GM21723 (cell line): Measurements from ENCODE around the gene CDH22.

Source experiments
- ATAC-seq: cut with Tn5 transposase; IDR thresholded peaks from one replicate; pipeline ENCODE4 v1.9.1; 2021; ENCODE audit warnings: mild to moderate bottlenecking, moderate library complexity; ENCODE audit not compliant: unreplicated experiment

The CDH22 gene

GRCh38 chr20:46323557-46323956 is 15.3 kb upstream of the CDH22 start:
- ATAC-seq, result no peak

- no peak for ATAC-seq
Measured at GRCh38 chr20:46322641-46323040, 14.3 kb upstream of the CDH22 start.

GRCh38 chr20:46317685-46318177 is 9.4 kb upstream of the CDH22 start:
- ATAC-seq, result no peak

DNA sequence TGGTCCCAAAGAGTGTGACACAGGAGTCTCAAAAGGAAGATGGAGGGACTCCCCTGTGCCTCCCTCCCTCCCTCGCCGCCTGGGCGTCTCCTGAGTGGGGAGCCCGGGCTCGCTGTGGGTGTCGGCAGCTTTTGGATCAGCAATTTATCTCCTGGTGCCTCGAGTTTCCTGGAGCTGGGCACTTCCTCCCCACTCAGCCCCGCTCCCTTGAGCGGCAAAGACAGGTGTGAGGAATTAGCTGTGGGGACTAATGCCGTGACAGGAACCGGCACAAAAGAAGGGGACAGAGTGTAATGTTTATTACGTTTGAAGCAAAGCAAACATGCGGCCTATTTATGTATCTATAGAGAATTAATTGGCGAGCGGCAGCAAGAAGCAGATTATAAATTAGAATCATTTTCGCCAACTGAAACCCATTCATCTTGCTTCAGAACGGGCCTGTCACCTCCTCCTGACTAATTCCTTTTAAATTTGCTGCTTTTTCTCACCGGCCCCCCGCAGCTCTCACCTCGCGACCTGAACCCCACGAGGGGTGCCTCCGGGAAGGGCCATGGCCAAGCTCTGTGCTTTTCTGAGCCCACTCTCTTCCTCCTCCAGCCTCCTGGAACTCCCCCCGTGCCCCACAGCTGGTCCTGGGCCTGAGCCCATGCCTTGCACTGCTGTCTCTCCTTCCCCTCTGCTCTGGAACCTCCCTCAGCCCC is 8.8 kb upstream of the CDH22 start:
- ATAC-seq, result no peak

DNA sequence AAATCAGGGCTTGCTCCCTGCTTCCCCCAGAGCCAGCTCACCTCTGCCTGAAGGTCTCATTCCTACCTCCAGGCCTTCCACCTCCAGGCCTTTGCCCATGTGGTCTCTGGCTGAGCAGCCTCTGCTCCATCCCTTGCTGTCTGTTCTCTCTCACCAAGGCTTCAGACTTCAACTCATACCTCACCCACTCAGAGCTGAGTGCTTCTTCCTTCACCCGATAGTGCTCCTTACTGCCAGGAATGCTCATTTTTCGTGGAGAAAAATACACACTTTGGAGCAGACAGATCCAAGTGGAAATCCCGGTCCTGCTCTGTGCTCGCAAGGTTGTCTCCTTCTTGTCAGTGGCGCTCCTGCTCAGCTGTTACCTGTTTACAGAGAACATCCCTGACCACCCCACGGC is 7.0 kb upstream of the CDH22 start:
- no peak for ATAC-seq

- no peak for ATAC-seq
Measured at GRCh38 chr20:46312945-46313861, 4.9 kb upstream of the CDH22 start.

- no peak for ATAC-seq
Measured at GRCh38 chr20:46312075-46312944, 4.0 kb upstream of the CDH22 start.

GRCh38 chr20:46311719-46312074 is 3.4 kb upstream of the CDH22 start:
- ATAC-seq, result no peak

GRCh38 chr20:46311039-46311650 is 2.8 kb upstream of the CDH22 start:
- no peak for ATAC-seq

DNA sequence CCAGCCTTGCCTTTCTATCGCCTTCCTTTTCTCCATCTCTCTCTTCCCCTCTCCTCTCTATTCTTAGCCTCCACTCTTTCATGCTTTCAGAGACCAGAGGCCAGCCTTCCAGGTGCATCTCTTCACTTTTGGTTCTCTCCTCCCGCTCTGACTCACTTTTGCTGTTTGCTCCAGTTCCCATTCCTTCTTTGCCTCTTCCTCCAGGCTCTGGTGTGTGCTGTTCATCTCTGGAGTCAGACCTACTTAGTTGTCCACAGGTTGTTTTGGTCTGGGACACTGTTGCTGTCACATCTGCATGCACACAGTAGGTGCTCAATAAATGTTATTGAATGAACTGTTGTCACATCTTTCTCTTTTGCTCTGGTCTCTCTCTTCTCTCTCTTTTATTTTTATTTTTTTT is 1.6 kb upstream of the CDH22 start:
- ATAC-seq, result no peak

DNA sequence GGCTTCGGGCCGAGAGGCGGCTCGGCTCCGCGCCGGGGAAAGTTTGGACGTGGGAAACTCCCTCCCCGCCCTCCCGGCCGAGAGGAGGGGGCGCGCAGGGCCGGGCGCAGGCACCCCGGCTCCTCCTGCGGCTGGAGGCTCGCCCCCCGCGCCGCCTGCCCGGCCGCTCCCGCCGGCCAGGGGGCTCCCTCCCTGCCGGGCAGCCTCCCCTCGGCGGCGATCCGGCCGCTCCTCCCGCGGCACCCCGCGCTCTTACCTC is 370 bp downstream of the CDH22 start:
- ATAC-seq, result no peak

GRCh38 chr20:46307139-46307998 is 929 bp downstream of the CDH22 start:
- peak; percentile 78 for ATAC-seq

DNA sequence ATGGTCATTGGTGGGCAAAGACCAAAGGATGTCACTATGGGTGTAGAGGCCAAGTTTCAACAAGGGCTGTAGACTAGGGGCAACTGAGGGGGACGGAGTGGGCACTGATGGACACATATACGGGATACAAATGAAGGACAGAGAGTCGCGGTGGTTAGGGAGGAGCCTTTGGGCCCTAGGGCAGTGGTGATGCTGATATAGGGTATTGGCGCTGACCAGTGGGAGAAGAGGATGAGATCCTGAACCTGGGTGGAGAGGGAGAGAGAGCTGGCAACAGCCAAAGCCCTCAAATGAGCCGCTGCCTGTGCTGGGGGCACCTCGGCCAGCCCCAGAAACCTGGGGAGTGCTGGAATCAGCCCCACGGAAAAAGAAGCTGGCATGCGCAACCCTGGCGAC is 1.6 kb downstream of the CDH22 start:
- no peak for ATAC-seq

GRCh38 chr20:46305973-46306360 is 2.3 kb downstream of the CDH22 start:
- ATAC-seq, result no peak

- no peak for ATAC-seq
Measured at GRCh38 chr20:46305331-46305972, 2.8 kb downstream of the CDH22 start.

DNA sequence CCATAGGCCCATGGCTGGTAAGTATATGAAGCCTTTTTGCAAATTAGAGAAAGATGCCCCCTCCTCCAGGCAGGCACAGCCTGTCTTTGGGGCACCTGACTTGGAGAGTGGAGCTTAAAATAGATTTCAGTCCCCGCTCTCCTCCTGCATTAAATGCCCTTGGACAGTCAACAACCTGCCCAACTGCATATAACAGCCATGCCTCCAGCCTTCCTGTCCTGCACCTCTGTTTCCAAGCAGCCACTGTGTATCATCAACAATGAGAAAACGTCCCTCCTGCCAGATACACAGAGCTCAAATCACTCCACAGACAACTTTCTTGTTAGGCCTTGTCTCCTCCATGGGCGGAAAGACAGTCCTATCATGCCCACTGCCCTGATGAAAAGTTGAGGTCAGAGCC is 3.4 kb downstream of the CDH22 start:
- ATAC-seq, result no peak

DNA sequence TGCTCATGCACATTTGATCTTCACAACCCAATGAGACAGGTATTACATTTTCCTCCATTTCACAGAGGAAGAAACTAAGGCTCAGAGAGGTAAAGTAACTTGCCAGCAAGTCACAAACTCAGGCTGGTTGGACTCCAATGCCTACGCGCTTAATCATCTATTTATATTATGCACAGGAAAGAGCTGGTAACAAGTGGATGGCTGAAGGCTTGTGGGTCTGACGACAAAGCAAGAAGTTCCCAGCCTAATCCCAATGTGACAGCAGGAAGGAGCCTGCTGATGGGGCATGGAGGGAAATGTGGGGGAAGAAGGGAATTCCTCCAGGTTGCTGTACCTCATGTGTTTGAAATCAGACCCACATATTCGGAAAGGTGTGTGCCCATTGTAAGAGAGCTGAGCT is 3.9 kb downstream of the CDH22 start:
- no peak for ATAC-seq

- no peak for ATAC-seq
Measured at GRCh38 chr20:46303176-46303956, 4.9 kb downstream of the CDH22 start.

DNA sequence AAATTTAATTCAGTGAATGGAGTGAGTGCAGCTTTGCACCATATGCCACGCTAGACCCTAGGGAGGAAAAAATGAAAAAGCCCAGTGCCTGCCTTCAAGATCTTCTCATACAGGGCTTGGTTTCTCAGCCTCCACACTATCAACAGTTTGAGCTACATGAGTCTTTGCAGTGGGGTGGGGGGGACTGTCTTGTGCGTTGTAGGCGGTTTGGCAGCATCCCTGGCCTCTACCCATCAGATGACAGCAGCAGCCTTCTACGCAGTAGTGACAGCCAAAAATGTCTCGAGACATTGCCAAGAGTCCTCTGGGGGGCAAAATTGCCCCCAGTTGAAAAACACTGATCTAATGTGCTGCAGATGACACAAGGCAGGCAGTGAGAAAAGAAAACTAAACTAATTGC is 6.2 kb downstream of the CDH22 start:
- no peak for ATAC-seq
